DMS 273 (cell line): Measurements from ENCODE around the gene DNAJB5.
A peak's percentile ranks its signal among the peaks of the same experiment; 100 is the strongest.
"Not testable (repeated sequence)": the region's sequence is repeated elsewhere in the genome, so short reads cannot be mapped to it uniquely, and the experiment has no call there.

Experiments used
- DNase-seq: peaks from one replicate; lab custom pipeline; 2025; ENCODE audit not compliant: unreplicated experiment; lab: John Stamatoyannopoulos, UW

DNAJB5 gene

GRCh38 chr9:34989003-34989945, at the start of gene DNAJB5:
Gene DNAJB5 (plus strand): TSS chr9:34989745. CDS start chr9:34990631, 886 bp downstream.
- DNase-seq: peak; percentile 99

GRCh38 chr9:34939989-34940388, 49.6 kb upstream of the DNAJB5 start:
- not testable (repeated sequence) for DNase-seq

- DNase-seq: no peak
Measured at GRCh38 chr9:34948451-34948850, 41.1 kb upstream of the DNAJB5 start.

GRCh38 chr9:34954225-34954624, 35.3 kb upstream of the DNAJB5 start:
- DNase-seq: no peak

- not testable (repeated sequence) for DNase-seq
Measured at GRCh38 chr9:34956066-34956465, 33.5 kb upstream of the DNAJB5 start.

- DNase-seq: no peak
Measured at GRCh38 chr9:34956648-34957047, 32.9 kb upstream of the DNAJB5 start.

GRCh38 chr9:34957492-34958410, 31.8 kb upstream of the DNAJB5 start, which contains the start of gene PHF24:
Gene PHF24 (plus strand): TSS chr9:34958285. CDS start chr9:34971299, 13,014 bp downstream.
- peak; percentile 61 for DNase-seq

GRCh38 chr9:34958411-34958982, 31.0 kb upstream of the DNAJB5 start:
- DNase-seq: no peak

GRCh38 chr9:34959461-34959860, 30.1 kb upstream of the DNAJB5 start:
- no peak for DNase-seq

- no peak for DNase-seq
Measured at GRCh38 chr9:34961574-34962490, 27.7 kb upstream of the DNAJB5 start.

- DNase-seq: no peak
Measured at GRCh38 chr9:34962546-34962945, 27.0 kb upstream of the DNAJB5 start.

- DNase-seq: no peak
Measured at GRCh38 chr9:34963552-34963951, 26.0 kb upstream of the DNAJB5 start.

GRCh38 chr9:34964458-34964857, 25.1 kb upstream of the DNAJB5 start:
- peak; percentile 56 for DNase-seq

- no peak for DNase-seq
Measured at GRCh38 chr9:34971146-34971811, 18.3 kb upstream of the DNAJB5 start.

- DNase-seq: no peak
Measured at GRCh38 chr9:34974664-34975063, 14.9 kb upstream of the DNAJB5 start.

GRCh38 chr9:34976441-34976840, 13.1 kb upstream of the DNAJB5 start:
- no peak for DNase-seq

- no peak for DNase-seq
Measured at GRCh38 chr9:34976992-34977391, 12.6 kb upstream of the DNAJB5 start.

- no peak for DNase-seq
Measured at GRCh38 chr9:34980181-34980761, 9.3 kb upstream of the DNAJB5 start.

- no peak for DNase-seq
Measured at GRCh38 chr9:34982361-34982760, 7.2 kb upstream of the DNAJB5 start.
